Uterus (tissue), 2 donors: Measurements from ENCODE around the gene LUM.

Experiments
- CTCF ChIP-seq, 4 experiments: fragments of 200-600 bp in 2 of 4; fragments of 450-650 bp in 2 of 4; sonication (generic) in 2 of 4; IDR thresholded peaks; one replicate each; pipeline ENCODE4 v1.5.1; 2016 to 2019; ENCODE audit warnings: antibody characterized with exemption in 4 of 4, mild to moderate bottlenecking in 2 of 4, moderate library complexity in 1 of 4
- POLR2A ChIP-seq, 2 donors: fragments of 450-650 bp; IDR thresholded peaks; one replicate each; pipeline ENCODE4 v1.6.1; 2016; ENCODE audit warnings: antibody characterized with exemption in 2 of 2, mild to moderate bottlenecking in 1 of 2, moderate library complexity in 1 of 2

GRCh38 chr12:91064640-91065039 lies 46.7 kb downstream of the LUM start:
- TF ChIP-seq CTCF (IDR thresholded peaks at IDR 0.05), result no peak
- TF ChIP-seq POLR2A (IDR thresholded peaks at IDR 0.05), result no peak
